HG03342 (cell line): ENCODE results near the gene CFAP97.
A peak's percentile ranks its signal among the peaks of the same experiment; 100 is the strongest.
"Not testable (repeated sequence)": the region's sequence is repeated elsewhere in the genome, so short reads cannot be mapped to it uniquely, and the experiment has no call there.

ENCODE experiments used
- ATAC-seq: cut with Tn5 transposase; IDR thresholded peaks from one replicate; pipeline ENCODE4 v1.9.1; 2021; ENCODE audit warnings: mild to moderate bottlenecking, moderate library complexity; ENCODE audit not compliant: unreplicated experiment

The CFAP97 gene

DNA sequence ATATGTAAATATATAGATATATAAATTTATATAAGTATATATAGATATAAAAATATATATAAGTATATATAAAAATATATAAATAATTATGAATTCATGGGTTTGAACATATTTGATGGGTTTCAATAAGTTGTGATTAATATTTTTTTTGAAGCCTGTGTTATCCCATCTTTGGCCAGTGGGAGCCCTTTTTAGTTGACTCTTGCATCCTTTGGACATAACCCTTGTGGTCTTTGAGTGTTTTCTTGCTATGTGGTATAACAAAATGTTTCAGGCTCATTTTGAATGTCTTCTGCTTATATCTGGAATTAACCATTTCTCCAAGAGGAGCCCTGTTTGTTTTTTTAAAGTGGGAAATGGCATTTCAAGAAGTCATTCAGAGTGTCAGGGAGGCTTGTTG lies 20.8 kb upstream of the CFAP97 start:
- no peak for ATAC-seq

DNA sequence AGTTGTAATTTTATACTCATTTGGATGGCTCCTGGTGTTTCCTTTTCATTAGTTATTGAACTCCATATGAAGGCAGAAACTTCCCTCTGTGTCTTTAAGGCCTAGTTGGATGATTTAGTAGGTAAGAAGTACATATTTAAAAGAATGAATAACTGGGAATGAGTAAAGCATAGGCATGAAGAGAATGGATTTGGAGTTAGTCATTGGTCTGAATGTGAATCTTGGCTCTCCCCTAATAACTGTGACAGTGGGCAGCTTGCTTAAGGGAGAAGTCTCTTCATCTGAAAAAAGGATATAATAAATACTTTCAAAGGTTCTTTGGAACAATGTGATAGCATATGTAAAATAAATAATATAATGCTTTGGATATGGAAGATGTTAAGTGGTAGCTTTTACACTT lies 18.8 kb upstream of the CFAP97 start:
- no peak for ATAC-seq

DNA sequence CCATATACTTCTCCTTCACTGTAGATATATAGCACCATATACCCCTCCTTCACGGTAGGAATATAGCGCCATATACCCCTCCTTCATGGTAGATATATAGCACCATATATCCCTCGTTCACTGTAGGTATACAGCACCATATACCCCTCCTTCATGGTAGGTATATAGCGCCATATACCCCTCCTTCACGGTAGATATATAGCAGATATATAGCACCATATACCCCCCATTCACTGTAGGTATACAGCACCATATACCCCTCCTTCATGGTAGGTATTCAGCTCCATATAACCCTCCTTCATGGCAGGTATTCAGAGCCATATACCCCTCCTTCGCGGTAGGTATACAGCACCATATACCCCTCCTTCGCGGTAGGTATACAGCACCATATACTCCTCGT lies 18.1 kb upstream of the CFAP97 start:
- ATAC-seq: no peak

DNA sequence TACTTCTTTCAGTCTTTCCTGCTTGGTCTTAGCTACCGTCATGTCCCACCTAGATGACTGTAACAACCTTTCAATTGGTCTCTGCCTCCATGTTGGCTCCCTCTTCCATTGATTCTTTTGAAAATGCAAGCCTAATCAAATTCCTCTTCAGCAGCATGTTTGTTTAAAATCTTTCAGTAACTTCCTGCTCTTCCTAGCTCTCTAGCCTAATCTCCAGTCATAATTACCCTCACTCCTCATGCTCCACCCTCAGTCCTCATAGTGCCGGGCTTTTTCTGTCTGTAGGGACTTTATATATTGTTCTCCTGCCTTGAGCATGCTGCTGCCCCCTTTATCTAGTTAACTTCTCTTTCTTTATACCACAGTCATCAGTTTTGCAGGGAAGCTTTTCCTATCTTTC lies 17.7 kb upstream of the CFAP97 start:
- ATAC-seq: no peak

DNA sequence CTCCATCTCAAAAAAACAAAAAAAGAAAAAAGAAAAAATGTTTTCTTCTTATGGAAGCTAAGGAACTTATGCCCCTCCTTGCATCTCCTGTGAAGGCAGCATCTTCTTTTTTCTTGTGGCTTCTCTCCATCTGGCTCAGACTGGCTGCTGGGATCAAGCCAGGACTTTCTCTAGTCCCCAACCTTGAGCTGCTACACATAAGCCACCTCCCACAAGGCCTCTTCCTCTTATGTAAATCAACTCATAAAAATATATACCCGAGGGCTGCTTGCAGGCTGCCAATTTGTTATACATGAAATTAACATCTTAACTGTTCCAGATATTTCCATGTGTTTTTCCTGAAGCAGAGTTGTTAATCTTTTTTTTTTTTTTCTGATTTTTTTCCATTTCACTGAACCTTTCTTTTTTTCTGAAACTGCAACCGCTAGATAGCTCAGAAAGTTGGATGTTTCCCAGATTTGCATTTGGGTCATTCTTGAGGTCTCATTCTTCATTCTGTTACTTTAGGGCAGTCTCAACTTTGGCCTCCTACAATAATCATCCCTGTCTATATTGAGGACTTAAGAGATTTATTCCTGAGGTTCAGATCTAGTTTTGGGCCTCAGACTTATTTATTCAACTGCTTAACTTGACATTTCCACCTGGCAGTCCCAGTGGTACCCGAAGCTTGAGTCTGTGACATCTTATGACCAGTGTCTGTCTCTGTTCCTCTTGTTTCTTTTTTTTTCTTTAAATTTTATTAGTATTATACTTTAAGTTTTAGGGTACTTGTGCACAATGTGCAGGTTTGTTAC lies 15.9 kb upstream of the CFAP97 start:
- ATAC-seq: peak; percentile 85

DNA sequence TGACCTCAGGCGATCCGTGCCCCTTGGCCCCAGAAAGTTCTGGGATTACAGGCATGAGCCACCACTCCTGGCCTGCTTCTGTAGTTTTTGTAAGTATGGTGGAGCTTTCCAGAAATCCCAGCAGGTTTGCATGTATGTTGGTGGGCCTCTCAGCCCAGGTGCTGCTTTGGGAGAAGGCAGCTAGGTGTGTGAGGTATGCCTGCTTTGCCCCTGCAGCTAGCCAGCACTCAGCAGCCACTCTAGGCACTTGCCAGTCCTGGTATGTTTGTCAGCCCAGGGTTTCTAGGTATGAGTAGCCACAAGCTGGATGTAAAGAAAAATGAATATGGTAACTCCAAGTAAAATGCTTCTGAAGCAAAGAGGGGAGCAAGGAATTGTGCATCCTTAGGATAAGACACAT lies 14.5 kb upstream of the CFAP97 start:
- no peak for ATAC-seq

DNA sequence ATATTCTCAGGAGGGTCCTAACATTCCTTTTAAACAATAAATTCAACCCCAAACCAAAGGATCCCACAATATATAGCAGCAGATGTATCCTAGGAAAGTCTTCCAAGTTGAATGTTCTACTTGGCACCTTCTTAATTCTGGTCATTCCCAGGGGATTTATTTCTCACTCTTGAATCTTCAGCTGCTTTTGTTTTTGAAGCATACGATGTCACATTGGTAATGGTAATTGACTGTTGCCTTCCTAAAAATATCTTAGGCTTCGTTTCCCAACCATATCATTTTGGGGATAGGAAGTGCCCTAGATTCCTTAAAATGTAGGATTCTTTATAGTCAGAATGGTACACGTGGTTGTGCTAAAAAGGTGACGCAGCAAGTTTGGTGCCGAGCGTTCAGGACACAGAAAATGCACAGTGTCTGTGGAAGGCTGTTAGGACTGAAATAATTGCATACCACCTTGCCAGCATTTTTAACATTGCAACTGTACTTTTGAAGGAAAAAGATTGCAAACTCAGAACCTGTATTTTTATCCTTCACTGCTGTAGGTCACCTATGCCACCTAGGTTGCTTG lies 13.7 kb upstream of the CFAP97 start:
- no peak for ATAC-seq

DNA sequence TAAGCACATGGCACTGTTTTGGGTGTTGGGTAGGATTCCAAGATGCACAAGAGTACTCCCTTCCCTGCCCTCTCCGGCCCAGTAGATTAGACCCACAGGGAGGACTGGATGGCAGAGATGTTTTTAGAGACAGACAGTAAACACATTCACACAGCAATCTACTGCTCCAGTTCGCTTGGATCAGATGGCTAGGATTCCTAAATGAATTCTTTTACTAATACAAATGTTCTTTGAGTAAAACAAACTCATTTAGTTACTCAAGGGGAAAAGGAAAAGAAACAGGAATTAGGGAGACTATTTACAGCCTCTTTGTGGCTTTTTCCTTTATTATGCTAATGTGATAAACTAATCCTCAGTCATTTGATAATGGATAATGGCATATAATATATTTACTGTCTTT lies 11.5 kb upstream of the CFAP97 start:
- ATAC-seq: no peak

DNA sequence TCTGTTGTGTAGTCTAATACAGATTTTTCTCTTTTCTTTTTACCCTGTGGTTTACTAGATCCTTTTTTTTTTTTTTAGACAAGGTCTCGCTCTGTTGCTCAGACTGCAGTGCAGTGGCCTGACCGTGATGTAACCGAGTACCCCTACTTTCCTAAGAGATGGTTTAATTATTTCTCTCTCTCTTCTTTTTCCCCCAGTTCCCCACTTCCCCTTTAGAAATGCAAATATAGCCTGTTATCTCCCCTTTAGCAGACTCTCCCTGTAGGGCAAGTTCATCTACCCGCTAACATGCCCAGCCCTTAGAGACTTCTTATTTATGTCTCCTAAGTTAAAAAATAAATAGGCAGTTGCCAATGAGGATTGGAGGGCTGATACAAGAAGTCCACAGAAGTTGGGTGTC lies 10.1 kb upstream of the CFAP97 start:
- peak; percentile 45 for ATAC-seq

DNA sequence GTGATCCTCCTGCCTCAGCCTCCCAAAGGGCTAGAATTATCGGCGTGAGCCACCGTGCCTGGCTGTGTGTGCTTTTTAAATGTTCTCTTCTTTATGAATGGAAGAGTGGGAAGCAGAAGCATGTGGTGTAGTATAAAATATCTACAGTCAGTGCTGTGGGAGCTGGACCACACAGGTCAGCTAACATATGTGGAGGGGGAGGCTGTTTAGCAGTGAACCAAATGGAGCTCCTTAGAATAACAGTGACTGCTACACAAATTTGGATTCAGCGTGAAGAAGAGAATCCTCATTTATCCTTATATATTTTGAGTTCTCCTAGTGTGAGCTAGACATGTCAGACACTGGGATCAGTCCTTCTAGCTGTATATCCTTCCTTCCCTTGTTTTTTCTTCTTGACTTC lies 8.8 kb upstream of the CFAP97 start:
- ATAC-seq: no peak

DNA sequence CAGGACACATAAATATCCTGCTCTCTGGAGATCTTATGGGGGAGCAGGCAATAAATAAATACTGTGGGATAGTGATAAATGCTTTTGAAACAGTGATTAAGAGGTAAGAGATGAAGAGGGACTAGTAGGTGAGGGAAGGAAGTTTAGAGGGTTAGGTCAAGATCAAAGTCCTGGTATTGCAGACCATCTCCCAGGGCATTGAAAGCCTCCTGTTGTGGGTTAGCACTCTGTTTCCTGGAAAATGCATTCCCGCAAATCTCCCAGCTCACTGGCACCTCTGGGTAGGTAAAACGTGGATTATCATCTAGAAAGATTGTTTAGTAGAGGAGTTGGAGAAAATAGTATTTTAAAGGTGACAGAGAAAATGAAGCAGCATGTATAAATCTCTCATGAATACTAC lies 7.8 kb upstream of the CFAP97 start:
- ATAC-seq: no peak

DNA sequence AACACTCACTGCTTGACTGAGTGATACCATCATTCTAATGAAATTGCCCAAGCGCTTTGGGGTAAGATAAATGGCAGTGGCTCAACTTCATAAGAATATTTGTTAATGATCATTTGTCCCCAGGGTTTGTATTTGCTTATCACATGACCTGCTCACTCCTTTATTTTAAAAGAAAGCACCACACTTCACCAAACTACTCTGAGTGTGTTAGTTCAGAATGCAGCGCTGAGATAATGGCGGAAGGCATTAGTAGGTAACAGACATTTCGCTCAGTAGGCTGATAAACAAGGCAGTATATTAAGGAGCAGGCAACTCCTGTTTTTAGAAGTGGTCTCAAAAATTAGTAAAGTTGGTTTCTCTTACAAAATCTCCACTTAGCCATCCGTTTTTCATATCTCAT lies 7.2 kb upstream of the CFAP97 start:
- no peak for ATAC-seq

DNA sequence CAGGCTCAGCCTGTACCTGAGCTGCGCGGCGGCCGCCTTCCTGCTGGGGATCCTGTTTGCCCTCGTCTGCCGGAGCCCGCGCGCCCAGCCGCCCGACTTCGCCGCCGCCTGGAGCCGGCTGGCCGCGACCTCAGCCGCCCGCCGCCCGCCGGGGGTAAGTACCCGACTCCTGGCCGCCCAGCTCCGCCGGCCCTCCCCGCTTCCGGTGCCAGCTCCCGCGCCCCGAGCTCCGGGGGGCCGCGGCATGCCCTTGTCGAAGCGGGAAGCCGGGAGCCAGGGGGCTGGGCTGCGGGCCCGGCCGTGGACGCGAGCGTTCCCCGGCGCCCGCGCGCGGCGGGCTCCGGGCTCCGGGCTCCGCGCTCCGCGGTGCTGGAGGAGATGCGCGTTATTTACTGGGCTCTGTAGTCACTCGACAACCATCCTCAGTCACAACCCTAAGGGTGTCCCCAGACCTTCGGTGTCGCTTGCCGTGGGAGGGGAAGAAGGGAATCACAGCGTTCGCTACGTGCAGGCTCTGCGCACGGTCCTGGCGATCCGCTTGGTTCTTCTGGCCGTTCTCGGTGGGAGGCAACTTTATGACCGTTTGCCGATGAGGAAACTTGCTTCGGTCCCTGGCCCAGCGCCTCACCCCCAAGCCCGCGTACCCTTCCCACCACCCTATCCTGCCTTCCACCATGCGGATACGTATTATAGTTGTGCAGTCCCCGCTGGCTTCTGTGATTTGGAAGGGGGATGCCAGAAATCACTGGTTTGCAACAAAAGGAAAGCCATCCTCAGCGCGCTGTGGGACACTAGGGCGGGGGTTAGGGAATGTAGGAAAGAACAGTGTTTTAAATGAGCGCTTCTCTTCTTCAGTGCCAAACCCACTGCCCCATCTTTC lies 6.5 kb upstream of the CFAP97 start:
- peak; percentile 16 for ATAC-seq

DNA sequence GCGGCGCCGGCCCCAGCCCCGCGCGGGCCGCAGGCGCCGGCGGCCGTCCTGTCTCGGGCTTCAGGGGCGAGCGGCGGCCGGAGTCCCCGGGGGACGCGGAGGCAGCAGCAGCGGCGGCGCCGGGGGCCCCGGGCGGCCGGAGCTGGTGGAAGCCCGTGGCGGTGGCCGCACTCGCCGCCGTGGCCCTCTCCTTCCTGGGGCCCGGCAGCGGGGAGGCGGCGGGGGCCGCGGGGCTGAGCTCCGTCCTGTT lies 6.0 kb upstream of the CFAP97 start:
- ATAC-seq: peak; percentile 9

DNA sequence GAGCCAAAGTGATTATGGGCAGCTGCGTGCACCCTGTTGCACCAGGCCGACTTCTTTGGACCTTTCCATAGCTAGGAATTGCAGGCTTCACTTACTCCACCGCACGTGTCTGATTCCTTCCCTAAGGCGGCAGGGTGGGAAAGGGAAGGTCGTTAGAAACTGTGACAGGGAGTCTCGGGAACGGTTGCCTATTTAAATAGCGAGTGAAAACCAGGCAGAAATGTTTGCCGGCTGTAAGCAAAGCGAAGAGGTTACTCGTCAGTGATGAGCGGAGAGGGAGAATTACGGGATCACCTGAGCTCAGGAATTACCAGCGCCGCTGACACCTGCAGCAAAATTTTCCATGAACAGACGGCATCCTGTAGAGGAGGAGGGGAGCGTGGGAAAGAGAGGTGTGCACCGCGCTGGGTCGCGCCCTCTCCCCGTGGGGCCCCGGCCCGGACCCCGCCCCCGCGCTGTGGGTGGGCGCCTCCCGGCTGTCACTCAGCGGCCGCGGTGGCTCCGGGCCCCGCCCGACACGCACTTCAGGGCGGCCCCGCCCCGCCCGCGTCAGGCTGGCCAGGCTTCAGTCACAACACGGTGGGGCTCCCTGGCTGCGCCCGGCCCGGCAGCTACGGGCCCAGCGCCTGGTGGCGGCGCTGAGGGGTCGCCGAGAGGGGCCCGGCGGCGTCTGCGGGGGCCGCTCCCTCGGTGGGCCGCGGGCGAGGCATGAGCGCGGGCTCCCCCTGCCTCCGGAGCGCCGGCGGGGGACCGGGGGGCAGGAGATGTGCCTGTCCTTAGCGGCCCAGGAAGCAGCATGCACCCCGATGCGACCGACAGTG lies 5.4 kb upstream of the CFAP97 start, which contains the start of gene SNX25:
TSS of gene SNX25 (plus strand) at position 568 of the 821 bp plus-strand sequence. CDS start at position 797, 229 bp downstream.
- ATAC-seq: peak; percentile 74

DNA sequence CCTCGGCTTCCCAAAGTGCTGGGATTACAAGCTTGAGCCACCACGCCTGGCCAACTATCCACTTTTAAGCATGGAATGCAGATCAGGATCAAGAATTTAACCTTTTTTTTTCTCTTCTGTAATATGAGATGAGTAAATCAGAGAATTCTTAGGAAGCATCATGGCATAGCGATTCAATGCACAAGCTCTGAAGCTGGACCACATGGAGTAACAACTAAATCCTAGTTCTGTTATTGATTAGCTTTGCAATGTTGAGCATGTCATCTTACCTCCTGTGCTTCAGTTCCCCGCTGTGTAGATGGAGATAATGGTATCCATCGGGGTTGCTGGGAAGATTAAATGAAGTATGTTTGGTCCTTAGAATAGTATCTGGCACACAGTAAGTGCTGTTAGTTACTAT lies 3.7 kb upstream of the CFAP97 start:
- ATAC-seq: no peak

DNA sequence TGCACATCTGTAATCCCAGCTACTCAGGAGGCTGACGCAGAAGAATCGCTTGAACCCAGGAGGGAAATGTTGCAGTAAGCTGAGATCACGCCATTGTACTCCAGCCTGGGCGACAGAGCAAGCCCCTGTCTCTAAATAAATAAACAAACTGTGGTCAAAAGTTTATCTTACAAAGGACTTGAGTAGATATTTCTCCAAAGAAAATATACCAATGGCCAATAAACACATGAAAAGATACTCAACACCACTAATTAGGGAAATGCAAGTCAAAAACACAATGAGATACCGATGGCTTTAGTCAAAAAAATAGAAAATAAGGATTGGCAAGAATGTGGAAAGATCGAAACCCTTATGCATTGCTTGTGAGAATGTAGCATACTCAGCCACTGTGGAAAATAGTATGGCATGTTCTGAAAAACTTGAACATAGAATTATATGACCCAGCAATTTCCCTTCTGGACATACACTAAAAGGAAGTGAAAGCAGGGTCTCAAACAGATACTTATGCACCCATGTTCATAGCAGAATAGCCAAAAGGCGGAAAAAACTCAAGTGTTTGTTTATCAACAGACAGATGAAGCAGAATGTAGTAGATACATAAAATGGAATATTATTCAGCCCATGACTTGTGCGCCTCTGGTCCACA lies 2.0 kb upstream of the CFAP97 start:
- ATAC-seq: no peak

DNA sequence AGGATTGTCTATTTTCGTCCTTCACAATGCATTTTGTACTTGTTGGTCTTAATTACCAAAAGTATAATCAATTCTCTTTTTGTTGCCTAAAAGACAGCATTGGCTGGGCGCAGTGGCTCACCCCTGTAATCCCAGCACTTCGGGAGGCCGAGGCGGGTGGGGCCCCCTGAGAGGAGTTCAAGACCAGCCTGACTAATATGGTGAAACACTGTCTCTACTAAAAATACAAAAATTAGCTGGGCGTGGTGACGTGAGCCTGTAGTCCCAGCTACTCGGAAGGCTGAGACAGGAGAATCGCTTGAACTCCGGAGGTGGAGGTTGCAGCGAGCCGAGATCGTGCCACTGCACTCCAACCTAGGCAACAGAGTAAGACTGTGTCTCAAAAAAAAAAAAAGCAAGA lies 1.3 kb upstream of the CFAP97 start:
- not testable (repeated sequence) for ATAC-seq

DNA sequence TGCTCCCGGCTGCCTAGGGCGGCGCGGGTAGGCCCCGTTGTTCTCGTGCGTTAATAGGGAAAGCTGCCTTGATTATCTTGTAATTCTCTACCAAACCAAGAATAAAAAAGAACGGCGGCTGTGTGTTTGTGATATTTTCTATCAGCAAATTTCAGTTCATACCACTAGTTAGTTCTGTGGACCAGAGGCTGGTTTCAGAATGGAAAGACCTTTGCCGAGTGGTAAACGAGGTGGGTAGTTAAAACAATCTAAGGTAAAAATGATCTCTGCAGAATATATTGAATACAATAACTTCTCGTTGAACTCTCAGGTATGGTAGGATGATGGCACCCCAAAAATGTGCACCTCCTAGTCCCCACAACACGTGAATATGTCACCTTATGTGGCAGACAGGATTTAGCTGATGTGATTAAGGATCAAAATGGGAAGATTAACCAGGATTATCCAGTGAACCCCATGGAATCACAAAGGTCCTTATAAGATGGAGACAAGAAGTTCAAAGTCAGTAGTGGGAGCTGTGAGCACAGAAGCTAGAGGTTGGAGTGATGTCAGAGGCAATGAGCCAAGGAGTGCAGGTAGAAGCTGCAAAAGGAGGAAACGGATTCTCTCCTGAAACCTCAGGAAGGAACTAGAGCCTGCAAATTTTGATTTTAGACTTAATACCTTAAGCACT lies 574 bp upstream of the CFAP97 start:
- ATAC-seq: no peak

DNA sequence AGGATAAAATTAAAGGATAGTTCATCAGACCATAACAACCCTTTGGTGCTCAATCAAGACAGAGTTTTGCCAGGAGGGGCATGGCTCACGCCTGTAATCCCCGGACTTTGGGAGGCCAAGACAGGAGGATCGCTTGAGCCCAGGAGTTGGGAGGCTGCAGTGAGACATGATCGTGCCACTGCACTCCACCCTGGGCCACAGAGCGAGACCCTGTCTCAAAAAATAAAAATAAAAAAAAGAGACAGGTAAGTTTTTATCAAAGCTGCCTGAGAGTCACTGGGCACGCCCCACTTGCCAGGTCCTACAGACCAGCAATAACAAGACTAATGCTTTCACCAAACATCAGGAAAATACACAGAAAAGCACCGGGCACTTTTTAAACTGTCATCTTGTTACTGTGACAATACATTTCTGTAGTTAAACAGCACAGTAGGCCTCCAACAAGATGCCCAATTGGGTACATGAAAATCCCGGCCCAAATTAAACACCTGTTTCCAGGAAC lies 765 bp downstream of the CFAP97 start:
- no peak for ATAC-seq
